NCI-H460 (cell line): Measurements from ENCODE around the gene PNMA8C. TPM values are rescaled to one million over a fixed set of nuclear protein-coding genes. Genes with fewer than 3 reads are reported as not detected.
"Not testable (repeated sequence)": the region's sequence is repeated elsewhere in the genome, so short reads cannot be mapped to it uniquely, and the experiment has no call there.

Source experiments
- DNase-seq: peaks from one replicate; pipeline ENCODE4 v3.0.0-alpha.2; 2016; ENCODE audit warnings: low read depth; ENCODE audit errors: extremely low read depth
- total RNA-seq: library from RNA; depleted of rRNA; stranded (reverse); fragments of >200 nt; shearing (Covaris generic); gene quantifications from 2 replicates; pipeline ENCODE4 v1.2.3, GENCODE V29; 2014

Gene PNMA8C
- total RNA-seq, 1 experiment from 2014 or later: not detected

- no peak for DNase-seq
These were observed 37.2 kb downstream of the PNMA8C start for GRCh38 chr19:46391296-46392251.

GRCh38 chr19:46390866-46391265 lies 37.9 kb downstream of the PNMA8C start:
- DNase-seq: no peak

- DNase-seq: no peak
These were observed 38.4 kb downstream of the PNMA8C start for GRCh38 chr19:46390121-46390858.

- DNase-seq: no peak
These were observed 40.2 kb downstream of the PNMA8C start for GRCh38 chr19:46388311-46389095.

GRCh38 chr19:46387713-46388130 lies 41.0 kb downstream of the PNMA8C start:
- no peak for DNase-seq

- no peak for DNase-seq
These were observed 41.6 kb downstream of the PNMA8C start for GRCh38 chr19:46386996-46387712.

GRCh38 chr19:46386151-46386550 lies 42.6 kb downstream of the PNMA8C start:
- no peak for DNase-seq

GRCh38 chr19:46385636-46386035 lies 43.1 kb downstream of the PNMA8C start:
- DNase-seq: no peak

GRCh38 chr19:46384396-46384795 lies 44.3 kb downstream of the PNMA8C start:
- no peak for DNase-seq

GRCh38 chr19:46383846-46384245 lies 44.9 kb downstream of the PNMA8C start:
- DNase-seq: no peak

GRCh38 chr19:46383171-46383815 lies 45.4 kb downstream of the PNMA8C start:
- no peak for DNase-seq

GRCh38 chr19:46381756-46382345 lies 46.9 kb downstream of the PNMA8C start:
- DNase-seq: no peak

GRCh38 chr19:46381346-46381745 lies 47.4 kb downstream of the PNMA8C start:
- DNase-seq: no peak

- no peak for DNase-seq
These were observed 48.0 kb downstream of the PNMA8C start for GRCh38 chr19:46380690-46381089.

- DNase-seq: no peak
These were observed 50.5 kb downstream of the PNMA8C start for GRCh38 chr19:46378268-46378667.

- no peak for DNase-seq
These were observed 52.2 kb downstream of the PNMA8C start for GRCh38 chr19:46376241-46377153.

GRCh38 chr19:46375476-46376067 lies 53.2 kb downstream of the PNMA8C start:
- DNase-seq: not testable (repeated sequence)
